HG03139 (cell line): ENCODE results near the gene ATG3.
"Not testable (repeated sequence)": the region's sequence is repeated elsewhere in the genome, so short reads cannot be mapped to it uniquely, and the experiment has no call there.

Source experiments
- ATAC-seq: cut with Tn5 transposase; IDR thresholded peaks from one replicate; pipeline ENCODE4 v1.9.1; 2021; ENCODE audit not compliant: unreplicated experiment

ATG3 gene

DNA sequence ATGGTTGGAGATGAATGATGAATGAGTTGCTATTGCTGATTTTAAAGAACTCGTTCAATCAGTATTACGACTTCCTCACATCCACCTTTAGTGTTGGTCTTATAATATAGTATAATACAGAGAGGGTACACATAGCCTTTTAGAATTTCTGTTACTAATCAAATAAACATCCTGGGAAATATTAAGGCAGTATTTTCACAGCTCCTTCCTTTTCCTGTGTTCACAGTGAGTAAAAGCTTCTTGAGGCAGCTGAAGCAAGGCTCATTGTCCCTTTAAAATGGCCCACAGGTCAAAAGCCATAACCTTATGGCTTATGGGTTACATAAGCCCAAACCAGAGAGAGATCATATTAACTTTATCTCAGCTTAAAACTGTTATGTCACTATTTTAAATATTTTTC is 61.1 kb downstream of the ATG3 start:
- ATAC-seq = no peak

- ATAC-seq = peak; percentile 55
Measured at GRCh38 chr3:112498914-112499711, 62.6 kb downstream of the ATG3 start, which contains the start of gene BTLA. BTLA (minus strand) TSS chr3:112499472; CDS start chr3:112499358, 114 bp downstream.

GRCh38 chr3:112497897-112498548 is 63.7 kb downstream of the ATG3 start:
- ATAC-seq = no peak

- no peak for ATAC-seq
Measured at GRCh38 chr3:112496366-112497067, 65.2 kb downstream of the ATG3 start.

GRCh38 chr3:112494448-112494767 is 67.4 kb downstream of the ATG3 start:
- not testable (repeated sequence) for ATAC-seq

DNA sequence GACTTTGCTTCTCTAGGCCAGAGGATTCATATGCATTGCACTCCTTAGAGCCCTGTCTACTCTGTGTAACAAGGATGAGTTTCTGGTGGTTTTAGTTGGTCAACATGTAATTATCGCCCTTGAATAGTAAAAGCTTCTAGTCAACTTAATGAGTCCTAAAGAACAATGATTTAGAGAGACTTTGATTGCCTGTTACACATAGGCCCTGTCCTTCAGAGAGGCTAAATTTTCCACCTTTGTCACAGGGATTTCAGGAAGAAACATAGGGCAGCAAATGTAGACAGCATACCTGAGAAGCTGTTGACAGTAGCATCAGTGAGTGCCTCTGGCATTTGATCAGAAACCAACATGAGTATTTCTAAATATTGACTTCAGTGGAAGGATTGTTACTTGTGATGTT is 69.6 kb downstream of the ATG3 start:
- no peak for ATAC-seq

GRCh38 chr3:112491373-112491772 is 70.4 kb downstream of the ATG3 start:
- no peak for ATAC-seq

GRCh38 chr3:112489674-112490479 is 71.9 kb downstream of the ATG3 start:
- ATAC-seq = no peak

GRCh38 chr3:112486811-112487505 is 74.8 kb downstream of the ATG3 start:
- no peak for ATAC-seq

GRCh38 chr3:112484352-112484751 is 77.4 kb downstream of the ATG3 start:
- no peak for ATAC-seq

DNA sequence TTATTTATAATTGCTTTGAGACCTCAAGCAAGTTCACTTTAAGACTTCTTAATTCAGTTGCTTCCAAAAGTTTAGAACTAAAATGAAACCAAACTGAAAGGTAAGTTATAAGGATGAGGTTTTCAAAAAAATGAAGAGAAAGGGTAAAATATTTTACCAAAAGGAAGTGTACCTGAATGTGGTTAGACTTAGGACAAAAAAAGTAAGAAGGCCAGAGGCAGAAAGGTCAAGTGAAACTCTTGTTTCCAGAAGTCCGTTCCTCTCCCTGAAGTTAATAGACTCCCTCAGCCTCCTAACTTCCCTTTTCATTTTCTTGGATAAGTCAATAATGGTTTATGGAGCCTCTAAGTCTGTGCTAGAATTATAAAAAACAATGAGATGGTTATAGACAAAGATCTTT is 79.1 kb downstream of the ATG3 start:
- peak; percentile 54 for ATAC-seq
